DND-41 (cell line): ENCODE measurements around the gene KCNT1.

Experiments
- CTCF ChIP-seq: IDR thresholded peaks from 2 replicates; pipeline ENCODE4 v1.5.1; 2012; ENCODE audit warnings: borderline replicate concordance, low read length, moderate library complexity, mild to moderate bottlenecking; ENCODE audit not compliant: poor library complexity, severe bottlenecking; ENCODE audit errors: extremely low read depth
- EZH2 ChIP-seq: IDR thresholded peaks from 3 replicates; pipeline ENCODE4 v1.6.1; 2012; ENCODE audit warnings: borderline replicate concordance, low read depth, mild to moderate bottlenecking, moderate library complexity, low read length, inconsistent platforms; ENCODE audit not compliant: severe bottlenecking

GRCh38 chr9:135698236-135698635, 3.7 kb upstream of the KCNT1 start:
- TF ChIP-seq CTCF (no peak), EZH2 (no peak)
